ENCODE results near the gene AFP.

GRCh38 chr4:73404042-73404441 is 32.0 kb upstream of the AFP start, which contains the start of gene ALB:
- TF ChIP-seq, protein P1, sequence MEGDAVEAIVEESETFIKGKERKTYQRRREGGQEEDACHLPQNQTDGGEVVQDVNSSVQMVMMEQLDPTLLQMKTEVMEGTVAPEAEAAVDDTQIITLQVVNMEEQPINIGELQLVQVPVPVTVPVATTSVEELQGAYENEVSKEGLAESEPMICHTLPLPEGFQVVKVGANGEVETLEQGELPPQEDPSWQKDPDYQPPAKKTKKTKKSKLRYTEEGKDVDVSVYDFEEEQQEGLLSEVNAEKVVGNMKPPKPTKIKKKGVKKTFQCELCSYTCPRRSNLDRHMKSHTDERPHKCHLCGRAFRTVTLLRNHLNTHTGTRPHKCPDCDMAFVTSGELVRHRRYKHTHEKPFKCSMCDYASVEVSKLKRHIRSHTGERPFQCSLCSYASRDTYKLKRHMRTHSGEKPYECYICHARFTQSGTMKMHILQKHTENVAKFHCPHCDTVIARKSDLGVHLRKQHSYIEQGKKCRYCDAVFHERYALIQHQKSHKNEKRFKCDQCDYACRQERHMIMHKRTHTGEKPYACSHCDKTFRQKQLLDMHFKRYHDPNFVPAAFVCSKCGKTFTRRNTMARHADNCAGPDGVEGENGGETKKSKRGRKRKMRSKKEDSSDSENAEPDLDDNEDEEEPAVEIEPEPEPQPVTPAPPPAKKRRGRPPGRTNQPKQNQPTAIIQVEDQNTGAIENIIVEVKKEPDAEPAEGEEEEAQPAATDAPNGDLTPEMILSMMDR (conservative IDR thresholded peaks at IDR 0.05; ENCODE audit: low read depth, low read length), result no peak
- TF ChIP-seq EZH2phosphoT487 (IDR thresholded peaks at IDR 0.05; ENCODE audit: borderline replicate concordance, low read length) (no peak), EZH2 (IDR thresholded peaks at IDR 0.05; ENCODE audit: low read length, unreplicated experiment) (no peak)

Data from PC-3 (cell line).